Effector CD4-positive, alpha-beta T cell (primary cell): ENCODE results near the gene RFX2.
"Not testable (repeated sequence)": the region's sequence is repeated elsewhere in the genome, so short reads cannot be mapped to it uniquely, and the experiment has no call there.

Experiments used
- DNase-seq: peaks from one replicate; pipeline ENCODE4 v3.0.0-alpha.2; 2020

The RFX2 gene

GRCh38 chr19:6033744-6034264, 76.5 kb downstream of the RFX2 start:
- no peak for DNase-seq

GRCh38 chr19:6032827-6033226, 77.5 kb downstream of the RFX2 start:
- no peak for DNase-seq

GRCh38 chr19:6032381-6032780, 77.9 kb downstream of the RFX2 start:
- DNase-seq: no peak

DNA sequence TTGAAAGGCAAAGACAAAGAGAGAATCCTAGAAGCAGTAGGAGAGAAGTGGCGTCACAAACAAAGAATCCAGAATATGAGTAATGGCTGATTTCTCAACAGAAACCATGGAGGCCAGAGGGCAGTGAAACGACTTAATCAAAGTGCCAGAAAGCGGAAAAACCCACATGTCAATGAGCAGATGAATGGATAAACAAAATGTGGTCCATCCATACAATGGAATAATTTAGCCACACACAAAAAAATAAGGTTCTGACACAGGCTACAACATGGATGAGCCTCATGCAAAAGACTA, 80.1 kb downstream of the RFX2 start:
- DNase-seq: no peak

- no peak for DNase-seq
Measured at GRCh38 chr19:6026390-6027227, 83.7 kb downstream of the RFX2 start.

- not testable (repeated sequence) for DNase-seq
Measured at GRCh38 chr19:6024756-6025155, 85.5 kb downstream of the RFX2 start.

GRCh38 chr19:6023936-6024335, 86.4 kb downstream of the RFX2 start:
- no peak for DNase-seq

- DNase-seq: no peak
Measured at GRCh38 chr19:6023085-6023682, 87.1 kb downstream of the RFX2 start.

DNA sequence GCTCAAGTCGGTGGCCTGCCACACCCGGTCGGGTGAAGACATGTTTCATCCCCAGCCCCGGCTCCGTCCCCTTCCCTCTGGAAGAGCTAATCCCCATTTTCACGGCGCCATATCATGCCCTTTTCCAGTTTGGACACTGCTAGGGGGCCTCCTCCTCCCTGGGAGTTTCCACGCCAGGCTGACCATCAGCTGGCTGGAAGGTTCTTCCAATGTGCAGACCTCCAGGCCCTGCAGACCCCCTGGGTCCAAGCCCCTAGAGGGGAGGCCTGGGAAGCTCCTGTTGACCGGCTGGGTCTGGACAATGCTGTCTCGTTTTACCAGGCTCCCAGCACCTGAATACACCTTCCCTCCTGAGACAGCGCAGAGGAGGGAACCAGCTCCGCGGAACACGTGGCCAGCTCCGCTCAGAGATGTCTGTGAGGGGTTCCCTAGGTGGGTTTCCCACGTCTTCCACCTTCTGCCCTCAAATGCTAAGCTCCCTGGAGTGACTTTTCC, 87.7 kb downstream of the RFX2 start:
- DNase-seq: no peak

DNA sequence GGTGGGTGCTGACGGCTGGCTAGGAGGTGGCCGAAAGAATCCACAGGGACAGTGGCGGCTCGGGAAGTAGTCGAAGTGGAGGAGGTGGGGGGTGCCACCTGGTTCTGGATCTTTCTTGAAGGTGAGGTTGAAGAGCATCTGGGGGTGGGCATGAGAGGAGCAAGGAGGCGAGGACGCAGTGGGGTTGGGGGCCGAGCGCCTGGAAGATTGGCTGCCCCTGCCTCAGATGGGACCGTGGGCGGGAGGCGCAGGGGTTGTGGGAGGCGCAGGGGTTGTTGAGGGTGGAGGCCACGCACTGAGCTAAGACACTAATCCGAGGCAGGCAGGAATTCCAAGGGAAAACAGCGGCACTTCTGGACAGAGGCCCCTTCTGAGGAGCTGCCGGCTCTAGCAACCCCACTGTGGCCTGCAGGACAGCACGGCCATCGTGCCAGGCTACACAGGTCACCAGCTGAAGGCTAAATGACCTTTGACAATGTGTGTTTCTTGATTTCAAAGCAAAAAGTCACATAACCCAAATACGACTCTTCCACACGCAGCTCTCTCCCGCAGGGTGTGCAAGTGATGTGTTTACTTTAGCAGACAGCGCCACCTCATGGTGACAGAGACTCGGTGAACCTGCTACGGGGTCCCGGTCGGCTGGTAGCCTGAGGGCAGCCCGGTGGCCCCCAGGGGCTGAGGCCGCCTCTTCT, 88.3 kb downstream of the RFX2 start:
- DNase-seq: peak; percentile 77

GRCh38 chr19:6020972-6021805, 89.1 kb downstream of the RFX2 start:
- no peak for DNase-seq

DNA sequence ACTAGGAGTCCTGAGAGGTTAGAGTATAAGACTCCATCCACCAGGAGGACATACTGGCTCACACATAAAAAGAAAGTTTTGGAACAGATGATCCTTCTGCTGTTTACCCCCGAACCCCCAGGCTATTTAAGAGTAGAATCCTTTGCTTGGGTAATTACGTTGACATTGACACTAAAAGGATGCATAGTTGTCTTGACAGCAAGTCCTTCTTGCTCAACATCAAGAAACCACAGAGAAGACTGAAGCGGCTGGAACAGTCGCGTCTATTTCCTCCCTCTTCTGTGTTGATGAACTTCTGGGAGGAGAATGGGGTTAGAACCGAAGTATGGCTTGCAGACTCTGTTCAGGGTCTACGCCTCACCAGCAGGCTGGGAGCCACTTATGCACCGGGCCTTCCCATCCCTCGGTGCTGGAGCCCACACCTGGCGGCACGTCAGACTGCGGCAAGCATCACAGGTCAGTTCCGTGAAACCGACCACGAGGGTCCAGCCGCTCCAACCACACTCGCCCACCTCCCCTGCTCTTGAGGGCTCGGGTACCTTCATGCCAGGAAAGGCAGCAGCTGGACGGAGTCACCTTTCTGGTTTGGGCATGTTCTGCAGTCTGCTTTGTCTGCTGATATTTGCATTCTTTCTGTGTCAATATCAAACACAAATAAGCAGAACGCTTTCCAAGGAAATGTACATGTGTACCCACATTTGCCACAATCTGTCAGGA, 90.0 kb downstream of the RFX2 start:
- DNase-seq: no peak

DNA sequence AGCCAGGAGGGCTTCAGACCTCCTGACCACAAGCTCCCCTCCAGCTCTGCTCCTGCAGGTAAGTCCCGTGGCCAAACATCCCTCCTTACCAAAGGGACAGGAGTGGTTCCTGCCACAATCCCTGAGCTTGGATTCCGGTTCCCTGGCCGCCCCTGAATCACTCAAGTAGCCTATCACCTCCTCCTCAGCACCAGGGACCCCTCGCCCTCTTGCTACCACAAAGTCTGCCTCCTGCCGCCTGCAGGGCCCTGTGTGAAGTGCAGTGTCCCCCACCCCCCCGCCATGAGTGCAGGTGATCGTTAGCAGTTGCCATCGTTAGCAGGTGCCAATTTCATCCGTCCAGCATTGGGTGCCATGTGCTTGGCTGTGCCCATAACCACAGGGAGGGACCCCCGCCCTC, 91.5 kb downstream of the RFX2 start:
- no peak for DNase-seq

GRCh38 chr19:6017576-6017975, 92.7 kb downstream of the RFX2 start:
- no peak for DNase-seq

GRCh38 chr19:6015841-6016545, 94.3 kb downstream of the RFX2 start:
- no peak for DNase-seq

- DNase-seq: no peak
Measured at GRCh38 chr19:6014551-6015135, 95.7 kb downstream of the RFX2 start.

- no peak for DNase-seq
Measured at GRCh38 chr19:6012426-6013170, 97.7 kb downstream of the RFX2 start.

DNA sequence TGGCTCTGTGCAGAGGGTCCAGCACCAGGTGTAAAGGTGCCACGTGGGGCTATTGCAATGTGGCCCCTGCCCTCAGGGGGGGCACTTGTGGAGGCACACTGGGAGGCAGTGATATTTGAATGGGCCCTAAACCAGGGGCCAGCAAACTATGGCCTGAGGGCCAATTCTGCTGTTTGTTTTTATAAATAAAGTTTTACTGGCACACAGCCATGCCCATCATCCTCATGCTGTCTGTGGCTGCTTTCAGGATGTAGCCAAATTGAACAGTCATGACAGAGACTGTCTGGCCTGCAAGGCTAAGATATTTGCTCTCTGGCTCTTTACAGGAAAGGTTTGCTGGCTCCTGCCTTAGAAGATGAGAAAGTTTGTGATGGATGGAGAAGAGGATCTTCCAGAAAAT, 98.5 kb downstream of the RFX2 start:
- no peak for DNase-seq

DNA sequence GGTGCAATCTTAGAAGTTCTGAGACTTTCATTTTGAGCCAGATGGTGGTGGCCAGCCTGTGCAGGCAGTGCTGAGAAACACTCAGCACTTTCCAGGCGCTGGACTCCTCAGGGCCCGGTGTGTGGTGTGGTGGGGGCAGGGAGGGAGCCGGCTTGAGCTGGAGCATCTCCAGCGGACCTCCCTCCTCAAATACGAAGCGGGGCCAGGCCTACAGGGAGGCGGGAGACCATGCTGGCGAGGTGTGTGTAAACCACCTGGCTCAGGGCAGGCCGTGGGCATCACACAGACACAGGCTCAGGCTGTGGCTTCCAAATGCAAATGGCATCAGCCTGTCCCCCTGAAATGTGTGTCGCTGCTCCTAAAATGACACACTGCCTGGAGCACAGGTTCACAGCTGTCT, 99.1 kb downstream of the RFX2 start:
- no peak for DNase-seq

GRCh38 chr19:6010107-6010506, 100.2 kb downstream of the RFX2 start:
- DNase-seq: no peak
